HL-60 (cell line): Measurements from ENCODE around the gene MRM1.

ENCODE experiments used
- GABPA ChIP-seq: IDR thresholded peaks from 2 replicates; pipeline ENCODE4 v1.6.1; 2012; ENCODE audit warnings: low read depth
- POLR2AphosphoS5 ChIP-seq: IDR thresholded peaks from 2 replicates; pipeline ENCODE4 v1.6.1; 2012; ENCODE audit warnings: low read depth
- REST ChIP-seq: IDR thresholded peaks from 2 replicates; pipeline ENCODE4 v1.6.1; 2012; ENCODE audit warnings: low read depth; ENCODE audit not compliant: insufficient replicate concordance
- TF ChIP-seq, protein P1 (sequence below): IDR thresholded peaks from one replicate; pipeline ENCODE4 v1.5.1; 2011; ENCODE audit warnings: low read length, control low read depth, inconsistent platforms; ENCODE audit not compliant: insufficient read depth

DNA sequence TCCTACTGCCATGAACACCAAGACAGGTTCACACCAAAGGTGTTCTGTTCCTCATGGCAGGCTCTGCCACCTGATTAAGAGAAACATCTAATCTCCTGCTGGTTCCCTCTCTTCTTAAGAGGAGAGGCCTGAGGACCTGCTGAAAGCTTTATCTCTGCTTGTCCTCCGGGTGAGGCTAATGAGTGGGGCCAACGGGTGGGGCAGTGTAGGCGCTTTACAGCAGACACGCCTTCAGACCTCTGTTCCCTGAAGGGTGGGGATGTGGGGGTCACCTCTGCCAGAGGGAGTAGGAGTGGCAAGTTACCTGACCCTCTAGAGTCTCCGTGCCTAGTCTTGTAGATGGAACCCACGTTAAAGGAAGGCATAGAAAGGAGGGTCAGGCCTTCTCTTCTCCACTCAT lies 4.2 kb upstream of the MRM1 start:
- TF ChIP-seq, protein P1, sequence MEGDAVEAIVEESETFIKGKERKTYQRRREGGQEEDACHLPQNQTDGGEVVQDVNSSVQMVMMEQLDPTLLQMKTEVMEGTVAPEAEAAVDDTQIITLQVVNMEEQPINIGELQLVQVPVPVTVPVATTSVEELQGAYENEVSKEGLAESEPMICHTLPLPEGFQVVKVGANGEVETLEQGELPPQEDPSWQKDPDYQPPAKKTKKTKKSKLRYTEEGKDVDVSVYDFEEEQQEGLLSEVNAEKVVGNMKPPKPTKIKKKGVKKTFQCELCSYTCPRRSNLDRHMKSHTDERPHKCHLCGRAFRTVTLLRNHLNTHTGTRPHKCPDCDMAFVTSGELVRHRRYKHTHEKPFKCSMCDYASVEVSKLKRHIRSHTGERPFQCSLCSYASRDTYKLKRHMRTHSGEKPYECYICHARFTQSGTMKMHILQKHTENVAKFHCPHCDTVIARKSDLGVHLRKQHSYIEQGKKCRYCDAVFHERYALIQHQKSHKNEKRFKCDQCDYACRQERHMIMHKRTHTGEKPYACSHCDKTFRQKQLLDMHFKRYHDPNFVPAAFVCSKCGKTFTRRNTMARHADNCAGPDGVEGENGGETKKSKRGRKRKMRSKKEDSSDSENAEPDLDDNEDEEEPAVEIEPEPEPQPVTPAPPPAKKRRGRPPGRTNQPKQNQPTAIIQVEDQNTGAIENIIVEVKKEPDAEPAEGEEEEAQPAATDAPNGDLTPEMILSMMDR = no peak
- TF ChIP-seq REST (no peak), GABPA (no peak), POLR2AphosphoS5 (no peak)
